WERI-Rb-1 (cell line): ENCODE data around the gene CHL1.
A peak's percentile ranks its signal among the peaks of the same experiment; 100 is the strongest.

Source experiments
- DNase-seq: peaks from one replicate; pipeline ENCODE4 v3.0.0-alpha.2; 2020
- H3K27ac ChIP-seq: fragments of 250-450 bp; sonication (Bioruptor Pico); 2 replicates; pipeline ENCODE4 v1.5.1; 2020; ENCODE audit warnings: mild to moderate bottlenecking, moderate library complexity
- H3K27me3 ChIP-seq: fragments of 250-450 bp; sonication (Bioruptor Pico); 2 replicates; pipeline ENCODE4 v1.5.1; 2021; ENCODE audit warnings: mild to moderate bottlenecking, low read depth, moderate library complexity; ENCODE audit not compliant: insufficient read depth, severe bottlenecking
- H3K36me3 ChIP-seq: fragments of 250-450 bp; sonication (Bioruptor Pico); 2 replicates; pipeline ENCODE4 v1.5.1; 2020; ENCODE audit warnings: mild to moderate bottlenecking, moderate library complexity
- H3K4me3 ChIP-seq: 2 replicates; pipeline ENCODE4 v1.5.1; 2011; ENCODE audit warnings: low read depth, mild to moderate bottlenecking, control low read depth, low read length
- H3K9me3 ChIP-seq: fragments of 250-450 bp; sonication (Bioruptor Pico); 2 replicates; pipeline ENCODE4 v1.5.1; 2021; ENCODE audit warnings: mild to moderate bottlenecking, moderate library complexity; ENCODE audit not compliant: severe bottlenecking
- TF ChIP-seq, protein P1 (sequence below): IDR thresholded peaks from 2 replicates; pipeline ENCODE4 v1.5.1; 2011; ENCODE audit warnings: low read depth, mild to moderate bottlenecking, control low read depth, inconsistent platforms, low read length

Gene CHL1

GRCh38 chr3:347581-347980 lies 151.0 kb downstream of the CHL1 start:
- Histone ChIP-seq H3K36me3 (no peaks in the 10 kb centered on the region), H3K4me3 (no peak overlapping the region), H3K9me3 (no peaks in the 10 kb centered on the region), H3K27me3 (no peaks in the 10 kb centered on the region), H3K27ac (no peak overlapping the region)
- no peak for DNase-seq
- TF ChIP-seq, protein P1, sequence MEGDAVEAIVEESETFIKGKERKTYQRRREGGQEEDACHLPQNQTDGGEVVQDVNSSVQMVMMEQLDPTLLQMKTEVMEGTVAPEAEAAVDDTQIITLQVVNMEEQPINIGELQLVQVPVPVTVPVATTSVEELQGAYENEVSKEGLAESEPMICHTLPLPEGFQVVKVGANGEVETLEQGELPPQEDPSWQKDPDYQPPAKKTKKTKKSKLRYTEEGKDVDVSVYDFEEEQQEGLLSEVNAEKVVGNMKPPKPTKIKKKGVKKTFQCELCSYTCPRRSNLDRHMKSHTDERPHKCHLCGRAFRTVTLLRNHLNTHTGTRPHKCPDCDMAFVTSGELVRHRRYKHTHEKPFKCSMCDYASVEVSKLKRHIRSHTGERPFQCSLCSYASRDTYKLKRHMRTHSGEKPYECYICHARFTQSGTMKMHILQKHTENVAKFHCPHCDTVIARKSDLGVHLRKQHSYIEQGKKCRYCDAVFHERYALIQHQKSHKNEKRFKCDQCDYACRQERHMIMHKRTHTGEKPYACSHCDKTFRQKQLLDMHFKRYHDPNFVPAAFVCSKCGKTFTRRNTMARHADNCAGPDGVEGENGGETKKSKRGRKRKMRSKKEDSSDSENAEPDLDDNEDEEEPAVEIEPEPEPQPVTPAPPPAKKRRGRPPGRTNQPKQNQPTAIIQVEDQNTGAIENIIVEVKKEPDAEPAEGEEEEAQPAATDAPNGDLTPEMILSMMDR: no peak

- Histone ChIP-seq H3K9me3 (no peaks in the 10 kb centered on the region), H3K36me3 (no peaks in the 10 kb centered on the region), H3K27me3 (no peaks in the 10 kb centered on the region), H3K4me3 (no peak overlapping the region), H3K27ac (no peak overlapping the region)
- no peak for DNase-seq
- TF ChIP-seq, protein P1: no peak
Measured at GRCh38 chr3:350871-351371, 154.4 kb downstream of the CHL1 start.

DNA sequence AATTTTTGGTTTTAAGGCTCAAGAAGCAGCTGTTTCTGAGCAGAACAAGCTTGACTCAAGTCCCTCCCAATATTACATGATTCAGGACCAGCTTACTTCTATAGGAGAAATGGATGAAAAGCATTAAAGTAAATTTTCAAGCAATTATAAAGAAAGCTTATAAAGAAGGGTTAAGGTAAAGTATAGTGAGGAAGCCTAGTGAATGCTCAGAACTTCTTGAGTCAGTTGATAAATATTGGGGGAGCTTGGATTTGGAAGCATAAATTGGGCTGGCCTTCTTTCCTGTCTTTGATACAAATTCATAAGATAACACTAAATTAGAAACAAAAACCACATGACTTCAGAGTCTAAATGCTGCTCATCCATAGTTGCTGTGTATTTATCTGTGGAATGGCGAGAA lies 156.0 kb downstream of the CHL1 start:
- H3K27me3 ChIP-seq: no peaks in the 10 kb centered on the region
- no peak for DNase-seq
- no peaks in the 10 kb centered on the region for H3K9me3 ChIP-seq
- H3K4me3 ChIP-seq: no peak overlapping the region
- H3K36me3 ChIP-seq: no peaks in the 10 kb centered on the region
- H3K27ac ChIP-seq: no peak overlapping the region
- TF ChIP-seq, protein P1: no peak

DNA sequence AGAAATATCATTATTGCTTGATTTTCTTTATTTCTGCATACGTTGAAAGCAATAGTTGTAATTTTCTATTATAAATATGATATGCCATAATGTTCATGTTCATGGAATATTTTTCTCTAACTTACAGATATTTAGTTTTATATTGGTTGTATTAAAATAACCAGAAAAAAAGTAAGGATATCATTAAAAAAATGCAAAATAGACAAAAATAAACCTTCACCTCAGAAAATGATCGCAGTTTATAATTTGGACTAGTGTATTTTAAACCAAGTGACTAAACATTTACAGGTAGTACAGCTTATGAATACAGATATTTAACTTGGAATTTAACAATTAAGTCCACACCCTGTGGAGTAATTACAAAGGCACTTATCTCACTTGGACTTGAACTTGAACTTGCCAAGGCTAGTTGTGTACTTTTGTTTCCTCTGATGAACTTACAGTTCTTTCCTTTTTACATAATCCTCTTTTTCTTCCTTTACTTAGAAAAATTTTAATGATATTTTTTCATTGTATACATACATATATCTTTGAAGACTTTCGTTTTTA lies 156.7 kb downstream of the CHL1 start:
- TF ChIP-seq, protein P1: no peak
- Histone ChIP-seq H3K27ac (no peak overlapping the region), H3K4me3 (no peak overlapping the region), H3K27me3 (no peaks in the 10 kb centered on the region), H3K36me3 (no peaks in the 10 kb centered on the region), H3K9me3 (no peaks in the 10 kb centered on the region)
- no peak for DNase-seq

- TF ChIP-seq, protein P1: peak; percentile 69
- peak; percentile 45 for DNase-seq
- H3K27ac ChIP-seq: no peak overlapping the region
- H3K27me3 ChIP-seq: no peaks in the 10 kb centered on the region
- H3K4me3 ChIP-seq: no peak overlapping the region
- H3K9me3 ChIP-seq: no peaks in the 10 kb centered on the region
- H3K36me3 ChIP-seq: no peaks in the 10 kb centered on the region
Measured at GRCh38 chr3:354432-354831, 157.9 kb downstream of the CHL1 start.

DNA sequence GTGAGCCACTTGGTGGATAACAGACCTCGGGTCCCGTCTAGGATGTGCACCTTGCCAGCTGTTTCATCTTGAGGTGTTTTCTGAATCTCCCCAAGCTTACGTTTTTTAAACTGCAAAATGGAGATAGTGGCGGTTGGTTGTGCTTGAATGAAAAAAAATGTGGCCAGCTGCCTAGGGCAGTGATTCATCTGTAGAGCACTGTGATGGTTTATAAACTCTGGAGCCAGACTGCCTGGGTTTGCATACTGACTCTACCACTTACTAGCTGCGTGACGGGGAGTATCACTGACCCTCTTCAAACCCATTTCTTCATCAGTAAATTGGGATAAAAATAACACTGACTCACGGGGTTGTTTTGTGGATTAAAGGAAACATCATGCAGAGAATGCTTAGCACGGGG lies 159.1 kb downstream of the CHL1 start:
- no peak for DNase-seq
- no peak overlapping the region for H3K27ac ChIP-seq

More for the DNA sequence above, 159.1 kb downstream of the CHL1 start:
- Histone ChIP-seq H3K27me3 (no peaks in the 10 kb centered on the region), H3K4me3 (no peak overlapping the region), H3K36me3 (no peaks in the 10 kb centered on the region), H3K9me3 (no peaks in the 10 kb centered on the region)
- TF ChIP-seq, protein P1: no peak
